ENCODE data around the gene WASHC2C.

GRCh38 chr10:45811075-45811474 lies 84.0 kb downstream of the WASHC2C start:
- TF ChIP-seq POLR2AphosphoS5 (IDR thresholded peaks at IDR 0.05; ENCODE audit: borderline replicate concordance, low read depth, low read length) (no peak), FOXP2 (optimal IDR thresholded peaks at IDR 0.05; ENCODE audit: control extremely low read depth, extremely low read length, insufficient read depth) (no peak), EZH2 (IDR thresholded peaks at IDR 0.05) (no peak)

All from SK-N-MC (cell line).